Neural cell (in vitro differentiated cells): Measurements from ENCODE around the gene UGGT2.

Source experiments
- CTCF ChIP-seq: fragments of 450-650 bp; IDR thresholded peaks from 2 replicates; pipeline ENCODE4 v1.5.1; 2014; ENCODE audit warnings: antibody characterized with exemption, mild to moderate bottlenecking, moderate library complexity; ENCODE audit not compliant: poor library complexity, severe bottlenecking
- EP300 ChIP-seq: fragments of 450-650 bp; conservative IDR thresholded peaks from 2 replicates; pipeline ENCODE4 v1.6.1; 2014; ENCODE audit warnings: antibody characterized with exemption, mild to moderate bottlenecking, moderate library complexity; ENCODE audit not compliant: poor library complexity, severe bottlenecking
- EZH2 ChIP-seq: fragments of 200-600, 300-800 bp; shearing (Covaris generic), sonication (generic); IDR thresholded peaks from 2 replicates; pipeline ENCODE4 v1.6.1; 2014; ENCODE audit warnings: antibody characterized with exemption, low read length, borderline replicate concordance, mild to moderate bottlenecking; ENCODE audit not compliant: insufficient read depth, poor library complexity, severe bottlenecking
- MXI1 ChIP-seq: fragments of 450-650 bp; conservative IDR thresholded peaks from 2 replicates; pipeline ENCODE4 v1.6.1; 2014; ENCODE audit warnings: antibody characterized with exemption, mild to moderate bottlenecking; ENCODE audit not compliant: poor library complexity, severe bottlenecking
- POLR2AphosphoS5 ChIP-seq: IDR thresholded peaks from 2 replicates; pipeline ENCODE4 v1.6.1; 2012
- RAD21 ChIP-seq: fragments of 450-650 bp; conservative IDR thresholded peaks from 2 replicates; pipeline ENCODE4 v1.6.1; 2014; ENCODE audit warnings: antibody characterized with exemption, mild to moderate bottlenecking, moderate library complexity
- SMC3 ChIP-seq: fragments of 450-650 bp; conservative IDR thresholded peaks from 2 replicates; pipeline ENCODE4 v1.6.1; 2014; ENCODE audit warnings: antibody characterized with exemption, mild to moderate bottlenecking, moderate library complexity; ENCODE audit not compliant: poor library complexity
- TAF1 ChIP-seq: IDR thresholded peaks from 2 replicates; pipeline ENCODE4 v1.6.1; 2012; ENCODE audit warnings: low read depth
- TF ChIP-seq, protein P1 (sequence below): IDR thresholded peaks from 2 replicates; pipeline ENCODE4 v1.6.1; 2012; ENCODE audit warnings: borderline replicate concordance

DNA sequence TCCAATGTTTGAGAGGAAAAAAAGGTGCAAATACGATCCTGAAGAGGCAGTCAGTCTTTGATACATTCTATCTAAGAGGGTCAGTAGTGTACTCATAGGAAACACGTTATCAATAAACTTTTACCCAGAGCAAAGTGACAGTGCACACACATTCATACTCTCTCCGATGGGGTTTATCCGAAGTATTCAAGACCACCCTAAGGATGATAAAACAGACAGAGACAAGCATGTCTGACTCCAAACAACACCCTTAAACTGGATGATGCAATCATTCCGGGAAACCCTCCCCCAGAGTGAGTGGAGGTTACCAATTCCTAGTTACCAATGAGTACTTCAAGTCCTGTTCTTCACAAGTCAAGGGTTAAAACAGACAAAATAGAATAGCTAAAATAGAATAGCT lies 297.1 kb downstream of the UGGT2 start:
- TF ChIP-seq POLR2AphosphoS5, result no peak
- no peak for TF ChIP-seq EZH2
- no peak for TF ChIP-seq CTCF
- TF ChIP-seq TAF1, result no peak
- TF ChIP-seq RAD21, result no peak
- TF ChIP-seq, protein P1, sequence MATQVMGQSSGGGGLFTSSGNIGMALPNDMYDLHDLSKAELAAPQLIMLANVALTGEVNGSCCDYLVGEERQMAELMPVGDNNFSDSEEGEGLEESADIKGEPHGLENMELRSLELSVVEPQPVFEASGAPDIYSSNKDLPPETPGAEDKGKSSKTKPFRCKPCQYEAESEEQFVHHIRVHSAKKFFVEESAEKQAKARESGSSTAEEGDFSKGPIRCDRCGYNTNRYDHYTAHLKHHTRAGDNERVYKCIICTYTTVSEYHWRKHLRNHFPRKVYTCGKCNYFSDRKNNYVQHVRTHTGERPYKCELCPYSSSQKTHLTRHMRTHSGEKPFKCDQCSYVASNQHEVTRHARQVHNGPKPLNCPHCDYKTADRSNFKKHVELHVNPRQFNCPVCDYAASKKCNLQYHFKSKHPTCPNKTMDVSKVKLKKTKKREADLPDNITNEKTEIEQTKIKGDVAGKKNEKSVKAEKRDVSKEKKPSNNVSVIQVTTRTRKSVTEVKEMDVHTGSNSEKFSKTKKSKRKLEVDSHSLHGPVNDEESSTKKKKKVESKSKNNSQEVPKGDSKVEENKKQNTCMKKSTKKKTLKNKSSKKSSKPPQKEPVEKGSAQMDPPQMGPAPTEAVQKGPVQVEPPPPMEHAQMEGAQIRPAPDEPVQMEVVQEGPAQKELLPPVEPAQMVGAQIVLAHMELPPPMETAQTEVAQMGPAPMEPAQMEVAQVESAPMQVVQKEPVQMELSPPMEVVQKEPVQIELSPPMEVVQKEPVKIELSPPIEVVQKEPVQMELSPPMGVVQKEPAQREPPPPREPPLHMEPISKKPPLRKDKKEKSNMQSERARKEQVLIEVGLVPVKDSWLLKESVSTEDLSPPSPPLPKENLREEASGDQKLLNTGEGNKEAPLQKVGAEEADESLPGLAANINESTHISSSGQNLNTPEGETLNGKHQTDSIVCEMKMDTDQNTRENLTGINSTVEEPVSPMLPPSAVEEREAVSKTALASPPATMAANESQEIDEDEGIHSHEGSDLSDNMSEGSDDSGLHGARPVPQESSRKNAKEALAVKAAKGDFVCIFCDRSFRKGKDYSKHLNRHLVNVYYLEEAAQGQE, result no peak
- no peak for TF ChIP-seq EP300
- no peak for TF ChIP-seq SMC3
- TF ChIP-seq MXI1, result no peak
